Mononuclear cell (primary cell): ENCODE results near the gene FEM1B. TPM values are rescaled to one million over a fixed set of nuclear protein-coding genes. Genes with fewer than 3 reads are reported as not detected.

ENCODE experiments used
- H3K27me3 ChIP-seq: 2 replicates; pipeline ENCODE4 v1.6.0; 2011; ENCODE audit warnings: low read length, control low read depth; ENCODE audit not compliant: insufficient read depth
- H3K4me1 ChIP-seq: 2 replicates; pipeline ENCODE4 v1.5.1; 2011; ENCODE audit warnings: mild to moderate bottlenecking, low read length, control low read depth; ENCODE audit not compliant: insufficient read depth
- H3K4me3 ChIP-seq: 2 replicates; pipeline ENCODE4 v1.5.1; 2011; ENCODE audit warnings: mild to moderate bottlenecking, low read length, moderate library complexity
- H3K9me3 ChIP-seq: 2 replicates; pipeline ENCODE4 v1.5.1; 2011; ENCODE audit warnings: low read depth, mild to moderate bottlenecking, control low read depth, low read length
- total RNA-seq: library from RNA; depleted of rRNA; stranded (reverse); fragments of >200 nt; gene quantifications from one replicate; pipeline ENCODE4 v1.2.3, GENCODE V29; 2012

FEM1B gene
- total RNA-seq, 1 donor, result 88.2 TPM

- H3K27me3 ChIP-seq, result no peaks in the 10 kb centered on the region
- H3K4me1 ChIP-seq, result peaks cover 14% of the 10 kb centered on the region
- H3K4me3 ChIP-seq, result no peak overlapping the region
- H3K9me3 ChIP-seq, result no peaks in the 10 kb centered on the region
Measured at GRCh38 chr15:68272721-68273271, 4.7 kb upstream of the FEM1B start.

- Histone ChIP-seq H3K27me3 (no peaks in the 10 kb centered on the region), H3K4me3 (no peak overlapping the region), H3K4me1 (peaks cover 24% of the 10 kb centered on the region), H3K9me3 (no peaks in the 10 kb centered on the region)
Measured at GRCh38 chr15:68274201-68274848, 3.2 kb upstream of the FEM1B start.

DNA sequence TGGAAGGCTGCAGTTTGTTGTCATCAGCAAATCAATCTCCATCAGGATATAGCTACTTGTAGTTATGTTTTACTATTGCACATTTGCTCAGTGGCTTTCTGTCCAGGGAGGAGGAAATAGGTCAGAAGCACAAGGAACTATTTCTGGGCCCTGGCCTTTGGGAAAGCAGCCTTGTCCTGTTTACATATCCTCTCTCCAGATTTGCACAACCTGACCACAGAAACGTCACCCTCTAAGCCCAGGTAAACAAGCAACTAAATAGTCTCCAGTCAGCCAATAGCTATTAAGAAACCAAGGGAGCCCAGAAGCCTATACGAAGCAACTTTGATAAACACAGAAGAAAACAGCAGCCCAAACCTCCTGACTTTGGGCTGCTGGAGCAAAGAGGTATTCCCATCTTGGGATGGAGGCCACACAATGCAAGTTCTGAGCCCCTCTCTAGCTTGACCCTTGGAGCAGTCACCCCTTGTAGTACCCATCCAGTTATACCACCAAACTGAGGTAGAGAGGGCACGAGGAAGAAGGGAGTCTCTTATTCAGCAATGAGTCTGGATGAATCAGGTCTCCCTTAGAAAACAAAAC lies 2.3 kb upstream of the FEM1B start:
- no peaks in the 10 kb centered on the region for H3K27me3 ChIP-seq
- peaks cover 33% of the 10 kb centered on the region for H3K4me1 ChIP-seq
- no peak overlapping the region for H3K4me3 ChIP-seq
- no peaks in the 10 kb centered on the region for H3K9me3 ChIP-seq

DNA sequence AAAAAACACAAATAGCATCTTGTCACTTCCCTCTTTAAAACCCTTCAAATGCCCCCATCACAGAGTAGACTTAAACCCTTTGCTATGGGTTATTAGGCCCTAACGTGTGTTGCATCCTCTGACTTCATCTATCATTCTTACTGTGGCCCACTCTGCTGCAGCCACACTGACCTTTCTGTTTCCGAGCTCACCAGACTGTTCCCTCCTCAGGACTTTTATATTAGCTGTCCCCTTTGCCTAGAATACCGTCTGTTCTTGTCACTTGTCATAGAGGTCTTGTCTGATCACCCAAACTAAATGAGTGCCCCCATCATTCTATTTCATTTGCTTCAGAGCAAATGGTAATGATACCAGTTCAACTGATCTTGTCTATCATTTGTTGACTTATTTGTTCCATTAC lies 877 bp upstream of the FEM1B start:
- Histone ChIP-seq H3K4me1 (peaks cover 47% of the 10 kb centered on the region), H3K4me3 (peak overlapping the region; percentile 89), H3K27me3 (no peaks in the 10 kb centered on the region), H3K9me3 (no peaks in the 10 kb centered on the region)

GRCh38 chr15:68277131-68277602 lies 378 bp upstream of the FEM1B start:
- Histone ChIP-seq H3K9me3 (no peaks in the 10 kb centered on the region), H3K4me3 (peak overlapping the region; percentile 89), H3K4me1 (peaks cover 52% of the 10 kb centered on the region), H3K27me3 (no peaks in the 10 kb centered on the region)

DNA sequence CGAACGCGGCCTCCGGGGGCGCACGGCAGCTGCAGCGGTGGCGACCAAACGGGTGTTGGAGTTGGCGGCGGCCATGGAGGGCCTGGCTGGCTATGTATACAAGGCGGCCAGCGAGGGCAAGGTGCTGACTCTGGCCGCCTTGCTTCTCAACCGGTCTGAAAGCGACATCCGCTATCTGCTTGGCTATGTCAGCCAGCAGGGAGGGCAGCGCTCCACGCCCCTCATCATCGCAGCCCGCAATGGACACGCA lies 725 bp downstream of the FEM1B start:
- no peaks in the 10 kb centered on the region for H3K9me3 ChIP-seq
- no peaks in the 10 kb centered on the region for H3K27me3 ChIP-seq
- H3K4me3 ChIP-seq, result peak overlapping the region; percentile 89
- H3K4me1 ChIP-seq, result peaks cover 53% of the 10 kb centered on the region

GRCh38 chr15:68278595-68279405 lies 1.3 kb downstream of the FEM1B start:
- Histone ChIP-seq H3K4me3 (peak overlapping the region; percentile 89), H3K27me3 (no peaks in the 10 kb centered on the region), H3K4me1 (peaks cover 56% of the 10 kb centered on the region), H3K9me3 (no peaks in the 10 kb centered on the region)

DNA sequence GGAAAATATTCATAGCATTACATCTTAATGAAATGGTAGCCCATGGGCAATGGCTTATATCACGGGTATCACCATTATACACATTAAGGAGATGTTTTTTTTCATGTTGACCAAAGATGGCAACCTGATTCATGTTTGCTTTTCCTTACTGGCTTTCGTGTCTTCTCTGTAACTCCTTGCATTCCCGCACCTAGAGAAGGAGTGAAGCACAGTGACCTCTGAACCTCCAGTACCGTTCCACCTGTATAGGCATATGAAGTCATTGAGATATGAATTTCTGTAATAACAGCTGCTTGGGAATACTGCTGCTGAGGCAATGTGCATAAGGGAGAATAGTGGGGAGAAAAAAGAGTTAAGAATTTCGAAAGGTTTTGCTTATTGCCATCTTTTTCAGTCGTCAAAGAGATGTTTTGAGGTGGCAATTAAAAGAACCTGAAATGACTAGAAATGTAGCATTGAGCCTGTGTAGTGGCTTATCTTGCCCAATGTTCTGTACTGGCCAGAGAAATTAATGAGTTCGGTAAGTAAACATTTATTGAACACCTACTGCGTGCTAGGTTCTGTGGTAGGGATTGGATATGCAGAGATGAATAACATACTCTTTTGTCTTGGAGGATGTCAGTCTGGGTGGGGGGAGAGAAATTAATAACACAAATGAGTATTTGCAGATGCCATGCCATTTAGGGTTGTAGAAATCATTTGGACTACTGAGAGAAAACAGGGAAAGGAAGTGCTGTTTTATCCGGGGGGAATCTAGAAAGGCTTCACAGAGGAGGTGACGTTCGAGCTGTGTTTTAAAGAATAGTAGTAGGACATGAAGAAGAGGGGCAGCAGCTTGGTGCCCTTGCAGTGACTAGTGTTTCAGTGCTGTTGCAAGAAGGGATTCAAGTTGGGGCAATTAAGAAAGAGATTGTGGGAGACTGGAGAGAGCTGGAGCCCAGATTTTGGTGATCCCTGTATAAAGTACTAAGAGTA lies 2.5 kb downstream of the FEM1B start:
- Histone ChIP-seq H3K27me3 (no peaks in the 10 kb centered on the region), H3K9me3 (no peaks in the 10 kb centered on the region), H3K4me1 (peaks cover 60% of the 10 kb centered on the region), H3K4me3 (no peak overlapping the region)

DNA sequence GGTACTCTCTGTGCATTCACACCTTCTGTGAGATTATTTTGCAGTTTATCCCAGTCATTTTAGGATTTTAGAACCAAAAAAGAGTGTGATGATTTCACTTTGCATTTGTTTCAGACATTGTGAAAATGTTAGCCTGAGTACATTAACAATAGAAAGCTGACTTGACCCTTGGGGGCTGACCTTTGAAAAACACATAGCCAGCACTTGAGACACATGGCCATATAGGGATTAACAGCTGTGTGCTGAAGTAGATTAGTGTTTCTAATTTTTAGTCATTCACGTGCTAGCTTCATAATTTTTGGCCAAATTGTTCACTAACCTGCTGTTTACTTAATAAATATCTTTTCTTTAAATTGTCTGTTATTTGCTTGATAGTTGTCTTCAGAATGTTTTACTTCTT lies 3.5 kb downstream of the FEM1B start:
- Histone ChIP-seq H3K4me1 (peaks cover 66% of the 10 kb centered on the region), H3K4me3 (no peak overlapping the region), H3K27me3 (no peaks in the 10 kb centered on the region), H3K9me3 (no peaks in the 10 kb centered on the region)

- Histone ChIP-seq H3K9me3 (no peaks in the 10 kb centered on the region), H3K4me1 (peaks cover 61% of the 10 kb centered on the region), H3K27me3 (no peaks in the 10 kb centered on the region), H3K4me3 (no peak overlapping the region)
Measured at GRCh38 chr15:68283401-68283800, 5.9 kb downstream of the FEM1B start.

DNA sequence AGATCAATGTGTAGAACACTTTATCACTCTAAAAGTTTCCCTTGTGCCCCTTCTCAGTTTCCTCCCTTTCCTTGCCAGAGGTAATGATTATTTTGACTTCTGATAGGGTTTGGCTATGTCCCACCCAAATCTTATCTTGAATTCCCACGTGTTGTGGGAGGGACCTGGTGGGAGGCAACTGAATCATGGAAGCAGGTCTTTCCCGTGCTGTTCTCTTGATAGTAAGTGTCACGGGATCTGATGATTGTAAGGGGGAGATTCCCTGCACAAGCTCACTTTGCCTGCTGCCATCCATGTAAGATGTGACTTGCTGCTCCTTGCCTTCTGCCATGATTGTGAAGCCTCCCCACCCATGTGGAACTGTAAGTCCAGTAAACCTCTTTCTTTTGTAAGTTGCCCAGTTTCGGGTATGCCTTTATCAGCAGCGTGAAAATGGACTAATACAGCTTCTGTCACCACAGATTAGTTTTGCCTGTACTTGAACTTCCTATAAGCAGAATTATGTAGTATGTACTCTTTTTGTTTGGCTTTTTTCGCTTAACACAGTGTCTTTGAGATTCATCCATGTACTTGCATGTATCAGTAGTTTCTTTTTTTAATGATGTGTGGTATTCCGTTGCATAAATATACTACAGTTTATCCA lies 7.2 kb downstream of the FEM1B start:
- Histone ChIP-seq H3K9me3 (no peaks in the 10 kb centered on the region), H3K4me1 (peaks cover 47% of the 10 kb centered on the region), H3K4me3 (no peak overlapping the region), H3K27me3 (no peaks in the 10 kb centered on the region)

DNA sequence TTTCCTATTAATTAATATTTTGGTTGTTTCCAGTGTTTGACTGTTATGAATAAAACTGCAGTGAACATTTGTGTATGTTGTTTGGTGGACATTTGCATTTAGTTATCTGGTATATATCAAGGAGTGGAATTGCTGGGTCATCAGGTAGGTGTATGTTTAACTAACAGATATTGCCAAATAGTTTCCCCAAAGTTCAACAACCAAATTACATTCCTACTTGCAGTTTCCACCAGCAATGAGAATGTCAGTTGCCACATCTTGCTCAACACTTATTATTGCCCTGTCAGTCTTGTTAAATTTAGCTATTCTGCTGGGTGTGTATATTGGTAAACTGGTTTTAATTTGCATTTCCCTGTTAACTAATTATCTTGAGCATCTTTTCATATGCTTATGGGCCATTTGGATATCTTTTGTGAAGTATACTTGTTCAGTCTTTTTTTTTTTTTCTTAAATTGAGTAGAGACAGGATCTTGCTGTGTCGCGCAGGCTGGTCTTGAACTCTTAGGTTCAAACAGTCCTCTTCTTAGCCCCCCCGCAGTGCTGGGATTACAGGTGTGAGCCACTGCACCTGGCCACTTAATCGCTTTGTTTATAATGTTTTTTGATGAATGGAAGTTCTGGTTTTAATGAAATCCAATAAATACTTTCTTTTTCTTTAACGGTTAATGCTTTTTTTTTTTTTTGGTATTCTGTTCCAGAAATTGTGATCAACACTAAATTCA lies 7.9 kb downstream of the FEM1B start:
- no peaks in the 10 kb centered on the region for H3K9me3 ChIP-seq
- H3K4me3 ChIP-seq, result no peak overlapping the region
- peaks cover 41% of the 10 kb centered on the region for H3K4me1 ChIP-seq
- no peaks in the 10 kb centered on the region for H3K27me3 ChIP-seq

DNA sequence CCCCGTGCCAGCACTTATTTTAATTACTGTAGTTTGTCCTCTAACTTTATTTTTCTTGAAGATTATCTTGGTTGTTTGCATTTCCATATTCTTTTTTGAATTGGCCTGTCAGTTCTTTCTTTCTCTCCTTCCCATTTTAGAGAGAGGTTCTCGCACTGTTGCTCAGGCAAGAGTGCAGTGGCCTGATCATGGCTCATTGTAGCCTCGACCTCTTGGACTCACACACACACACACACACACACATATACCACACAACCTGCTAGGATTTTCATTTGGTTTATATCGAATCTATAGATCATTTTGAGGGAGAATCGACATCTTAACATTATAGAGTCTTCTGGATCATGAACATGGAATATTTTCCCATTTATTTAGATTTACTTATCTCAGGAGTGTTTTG lies 8.7 kb downstream of the FEM1B start:
- Histone ChIP-seq H3K4me1 (peaks cover 32% of the 10 kb centered on the region), H3K27me3 (no peaks in the 10 kb centered on the region), H3K9me3 (no peaks in the 10 kb centered on the region), H3K4me3 (no peak overlapping the region)

GRCh38 chr15:68289057-68289456 lies 11.5 kb downstream of the FEM1B start:
- H3K9me3 ChIP-seq, result no peaks in the 10 kb centered on the region
- H3K4me1 ChIP-seq, result peaks cover 20% of the 10 kb centered on the region
- H3K4me3 ChIP-seq, result no peak overlapping the region
- no peaks in the 10 kb centered on the region for H3K27me3 ChIP-seq
